NOMO-1 treated with DMSO at 0.1 percent for 48 hours (cell line): ENCODE data around the gene SCIN.
"Not testable (repeated sequence)": the region's sequence is repeated elsewhere in the genome, so short reads cannot be mapped to it uniquely, and the experiment has no call there.

Source experiments
- DNase-seq: peaks from one replicate; lab custom pipeline; 2025; ENCODE audit not compliant: unreplicated experiment; lab: John Stamatoyannopoulos, UW

Gene SCIN

DNA sequence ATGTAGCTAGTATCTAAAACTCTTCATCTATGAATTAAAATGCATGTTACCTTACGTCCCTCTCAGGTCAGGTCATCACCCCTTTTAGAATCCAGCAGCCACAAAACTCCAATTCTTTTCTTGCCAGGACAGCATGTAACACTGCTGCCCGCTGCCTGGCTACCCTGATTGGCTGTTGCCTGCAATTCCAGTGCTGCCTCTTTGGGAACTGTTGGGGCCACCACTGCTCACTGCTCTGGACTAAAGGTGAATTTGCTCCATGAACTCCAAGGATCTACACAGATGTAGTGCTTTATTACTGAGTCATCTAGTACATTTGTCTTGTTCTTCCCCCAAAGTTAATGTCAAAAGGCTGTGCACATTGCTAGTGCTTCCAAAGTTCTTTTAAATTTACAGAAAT, 40.4 kb downstream of the SCIN start:
- no peak for DNase-seq

DNA sequence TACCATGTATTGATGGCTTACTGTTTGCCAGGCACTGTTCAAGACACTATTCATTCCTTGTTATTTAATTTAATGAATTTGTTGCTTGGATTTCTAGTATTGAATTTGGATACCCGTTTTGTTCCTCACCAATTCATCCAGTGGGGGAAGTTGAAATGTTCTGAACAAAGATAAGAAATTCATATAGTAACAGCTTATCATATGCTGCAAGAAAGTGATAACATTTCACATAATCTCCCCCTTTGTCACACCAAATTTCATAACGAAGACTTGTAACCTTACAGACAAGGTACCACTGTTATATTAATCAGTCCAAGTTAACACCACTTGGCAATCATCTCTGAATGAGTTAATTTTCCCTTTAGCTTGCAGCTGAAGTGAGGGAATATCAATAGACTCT, 42.1 kb downstream of the SCIN start:
- DNase-seq = no peak

DNA sequence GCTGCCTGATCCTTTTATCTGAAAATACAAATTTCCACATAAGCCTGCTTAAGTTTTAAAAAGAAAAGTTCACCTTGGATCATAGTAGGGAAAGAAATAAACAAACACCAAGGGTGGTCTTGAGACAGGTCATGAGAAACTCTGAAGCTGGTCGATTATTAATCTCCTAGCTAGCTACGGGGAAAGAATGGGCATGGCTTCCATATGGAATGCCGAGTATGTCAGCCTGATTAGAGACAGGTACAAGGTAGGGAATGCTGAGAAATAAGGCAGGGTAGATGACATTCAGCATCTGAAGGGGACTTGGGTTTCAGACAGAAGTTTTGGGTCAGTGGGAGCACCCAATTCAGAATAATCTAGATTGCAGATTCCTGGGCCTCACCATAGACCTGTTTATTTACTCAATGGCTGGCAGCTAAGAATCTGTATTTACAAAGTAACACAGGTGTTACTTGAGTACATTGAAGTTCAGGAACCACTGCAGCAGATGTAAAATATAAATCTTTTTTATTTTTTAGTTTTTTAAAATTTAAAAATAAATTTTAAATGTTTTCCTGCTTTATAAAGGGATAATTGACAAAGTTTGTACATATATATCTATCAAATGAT, 49.0 kb downstream of the SCIN start:
- no peak for DNase-seq

DNA sequence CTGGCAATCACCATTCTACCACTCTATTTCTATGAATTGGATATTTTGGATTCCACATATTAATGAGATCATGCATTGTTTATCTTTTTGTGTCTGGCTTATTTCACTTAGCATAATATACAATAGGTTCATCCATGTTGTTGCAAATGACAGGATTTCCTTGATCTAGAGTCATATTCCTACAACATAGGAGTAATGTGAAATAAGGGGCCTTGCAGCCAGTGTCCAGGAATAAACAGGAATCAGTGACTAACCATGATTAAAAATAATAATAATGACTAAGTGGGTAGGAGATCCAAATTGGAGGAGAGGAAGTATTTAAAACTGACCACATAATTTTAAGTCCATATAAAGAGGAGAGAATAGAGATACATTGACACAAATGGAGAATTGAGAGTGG, 49.9 kb downstream of the SCIN start:
- DNase-seq = peak; percentile 23

DNA sequence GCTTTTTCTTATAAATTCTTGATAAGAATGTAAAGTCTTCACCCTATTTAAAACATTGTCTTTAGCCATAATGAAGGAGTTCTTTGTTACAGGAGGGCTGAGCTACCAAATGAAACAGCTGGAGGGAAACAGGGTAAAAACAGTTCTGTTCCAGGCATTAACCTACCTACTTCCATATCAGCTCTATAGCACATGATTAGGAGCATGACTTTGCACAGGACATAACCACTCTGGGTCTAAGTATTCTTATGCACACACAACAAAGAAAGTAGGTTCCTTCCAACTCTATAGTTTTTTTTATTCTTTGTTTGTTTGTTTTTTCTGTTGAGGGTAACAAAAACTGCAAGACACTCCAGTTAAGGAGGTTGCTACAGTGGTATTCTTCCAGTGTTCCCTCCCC, 52.7 kb downstream of the SCIN start:
- DNase-seq = no peak

DNA sequence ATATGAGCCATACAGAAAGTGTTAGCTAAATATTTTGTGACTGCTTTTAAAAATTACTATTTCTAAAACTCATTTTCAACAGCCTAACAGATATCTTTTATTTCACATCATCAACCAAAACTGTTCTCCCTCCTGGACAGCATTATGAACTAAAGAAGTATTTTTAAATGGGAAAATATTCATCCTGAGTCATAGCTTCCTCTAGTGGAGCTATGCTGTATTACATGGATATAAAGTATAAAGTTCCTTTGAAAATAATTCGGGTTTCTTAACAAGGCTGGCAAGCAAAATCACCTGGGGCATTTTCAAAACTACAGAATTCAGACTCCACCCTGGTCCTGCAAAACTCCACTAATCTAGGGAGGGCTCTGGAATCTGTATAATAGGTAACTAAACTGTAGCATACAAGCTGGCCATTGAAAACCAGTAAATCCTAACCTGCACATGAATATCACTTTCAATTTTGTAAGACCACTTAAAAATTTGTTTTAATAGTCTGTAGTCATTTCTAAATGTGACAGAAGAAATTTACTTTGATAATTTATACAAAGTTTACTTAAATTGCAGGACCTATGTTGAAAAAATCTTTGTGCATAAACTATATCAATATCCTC, 53.5 kb downstream of the SCIN start:
- peak; percentile 25 for DNase-seq

DNA sequence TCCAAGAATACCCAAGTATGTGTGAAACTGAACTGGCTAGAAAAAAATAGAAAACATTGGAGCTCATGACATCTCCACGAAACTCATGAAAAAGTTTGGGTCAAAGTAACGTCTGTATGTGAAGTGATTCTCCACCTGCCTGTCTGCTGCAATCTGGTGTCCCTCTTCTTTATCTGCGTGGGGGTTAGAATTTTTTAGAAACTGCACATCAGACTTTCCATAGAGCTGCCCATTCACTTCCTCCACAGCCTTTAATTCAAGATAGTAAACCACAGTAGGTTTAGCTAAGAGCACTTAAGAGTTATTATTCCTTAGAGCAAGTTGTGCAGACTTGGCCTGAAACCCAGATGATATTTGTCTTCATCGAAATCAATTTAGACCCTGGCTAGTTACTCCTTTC, 55.3 kb downstream of the SCIN start:
- DNase-seq = no peak

DNA sequence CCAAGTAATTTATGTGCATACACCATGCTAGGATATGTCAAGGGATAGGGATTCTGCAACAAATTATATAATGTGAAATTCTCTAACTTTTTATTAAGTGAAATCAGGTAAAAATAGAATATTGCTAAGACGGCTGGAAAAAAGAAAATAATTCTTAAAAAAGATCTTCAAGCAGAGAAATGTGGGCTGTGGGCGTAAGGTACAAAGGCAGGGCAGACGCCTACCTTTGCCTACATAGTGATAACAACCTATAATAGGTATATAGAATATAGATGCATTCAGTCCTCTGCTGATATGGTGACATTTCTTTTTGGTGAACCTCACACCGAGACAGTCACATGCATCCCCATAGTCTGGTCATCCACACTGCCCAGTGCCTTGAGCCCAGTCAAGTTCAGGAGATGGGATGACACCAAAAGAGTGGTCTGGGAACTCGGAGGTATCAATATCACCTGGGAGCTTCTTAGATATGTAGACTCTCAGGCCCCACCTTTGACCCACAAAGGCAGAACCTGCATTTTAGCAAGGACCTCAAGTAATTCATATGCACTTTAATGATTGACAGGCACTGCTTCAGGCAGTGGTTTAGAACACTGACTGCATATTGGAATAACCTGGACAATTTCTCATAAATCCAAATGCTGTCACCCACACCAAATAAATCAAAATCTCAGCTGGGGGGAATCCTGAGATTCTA, 59.4 kb downstream of the SCIN start:
- DNase-seq = no peak

DNA sequence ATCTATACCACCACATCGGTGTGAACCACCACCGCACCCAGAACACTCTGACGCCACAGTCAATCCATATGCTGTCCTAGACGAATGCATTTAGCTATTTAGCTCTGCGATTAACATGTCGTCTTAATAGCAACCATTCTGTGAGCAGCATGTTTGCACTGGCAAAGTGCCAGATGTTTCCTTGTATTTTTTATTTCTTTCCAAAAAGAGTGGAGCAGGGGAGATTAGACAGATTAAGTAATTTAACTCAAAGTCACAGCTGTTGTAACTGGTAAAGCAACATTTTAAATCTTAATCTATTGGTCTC, 59.9 kb downstream of the SCIN start:
- no peak for DNase-seq

DNA sequence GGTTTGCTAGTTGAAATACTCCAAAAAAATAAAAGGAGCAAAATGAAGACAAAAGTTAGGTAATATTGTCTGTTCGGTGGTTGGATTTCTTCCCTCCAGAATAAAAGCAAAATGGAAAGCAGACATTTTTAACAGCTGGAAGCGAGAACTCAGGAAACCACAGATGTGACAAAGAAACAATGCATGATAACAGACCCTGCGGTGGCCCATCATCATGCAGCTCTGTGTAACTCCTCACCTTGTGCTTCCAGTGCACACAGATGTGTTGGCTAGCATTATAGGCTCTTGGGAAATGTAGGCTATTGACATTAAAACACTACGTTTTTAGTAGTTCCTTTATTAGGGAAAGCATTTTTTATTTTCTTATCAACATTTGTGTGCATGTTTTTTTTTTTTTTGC, 63.1 kb downstream of the SCIN start:
- no peak for DNase-seq

DNA sequence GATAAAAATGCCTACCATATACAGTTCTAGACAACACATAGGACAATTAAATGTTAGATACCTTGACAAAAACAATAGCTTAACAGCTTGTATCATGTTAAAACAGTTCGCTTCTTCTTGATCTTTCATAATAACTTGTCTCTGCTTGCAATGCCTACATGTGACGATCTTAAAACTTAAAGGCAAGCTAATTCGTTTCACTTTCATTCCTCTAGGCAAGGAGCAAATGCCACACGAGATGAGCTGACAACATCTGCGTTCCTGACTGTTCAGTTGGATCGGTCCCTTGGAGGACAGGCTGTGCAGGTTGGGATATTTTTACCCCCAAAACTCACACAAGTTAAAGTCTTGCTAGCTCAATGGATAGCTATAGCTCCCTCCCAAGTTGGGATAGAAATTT, 65.3 kb downstream of the SCIN start:
- peak; percentile 72 for DNase-seq

DNA sequence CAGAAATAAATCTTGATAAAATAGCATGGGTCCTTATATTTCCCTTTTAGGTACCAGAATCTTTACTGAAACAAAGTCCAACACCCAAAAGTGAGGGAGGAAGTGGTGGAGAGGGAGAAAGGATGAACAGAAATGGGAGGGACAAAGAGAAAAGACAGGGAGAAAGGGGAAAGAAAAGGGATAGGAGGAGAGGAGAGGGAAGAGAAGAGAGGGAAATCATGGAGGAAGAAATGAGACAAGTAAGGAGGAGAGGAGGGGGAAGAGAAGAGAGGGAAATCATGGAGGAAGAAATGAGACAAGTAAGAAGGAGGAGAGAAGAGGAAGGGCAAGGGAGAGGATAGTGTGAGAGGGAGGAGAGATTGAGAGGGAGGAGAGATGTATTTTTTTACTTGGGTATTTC, 66.8 kb downstream of the SCIN start:
- DNase-seq = no peak

DNA sequence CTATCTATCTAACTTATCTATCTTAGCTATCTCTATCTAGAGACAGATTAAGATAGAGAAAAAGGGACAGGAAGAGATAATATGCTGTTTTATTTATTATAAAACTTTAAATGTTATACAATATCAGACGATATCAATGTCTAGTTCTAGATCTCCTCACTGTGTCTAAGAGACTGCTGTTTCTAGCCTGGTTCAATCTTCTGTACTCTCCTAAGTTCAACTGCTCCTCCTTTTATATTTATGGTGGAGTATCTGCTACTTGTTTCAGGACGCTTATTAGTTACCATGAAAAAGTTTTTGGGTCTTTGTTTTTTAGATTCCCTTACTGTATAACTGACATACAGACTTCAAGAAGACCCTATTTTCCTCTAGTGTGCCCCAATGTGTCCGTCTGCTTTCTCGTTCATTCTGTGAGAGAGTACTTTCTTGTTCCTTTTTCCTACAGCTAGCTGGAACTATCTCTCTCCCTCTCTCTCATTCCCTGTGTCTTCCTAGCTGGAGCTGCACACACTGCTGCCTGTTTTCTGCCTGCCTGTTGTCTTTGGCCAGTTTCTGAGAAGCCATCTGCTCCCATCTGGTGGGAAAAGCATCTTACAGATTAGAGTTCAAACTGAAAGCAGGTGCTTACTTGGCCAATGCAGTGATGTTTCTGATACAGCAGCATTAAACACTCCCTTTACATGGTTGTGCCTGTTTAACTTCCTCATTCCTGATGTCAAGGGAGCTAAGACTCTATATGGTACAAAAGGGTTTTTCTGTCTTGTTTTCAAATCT, 67.5 kb downstream of the SCIN start:
- DNase-seq = peak; percentile 70

DNA sequence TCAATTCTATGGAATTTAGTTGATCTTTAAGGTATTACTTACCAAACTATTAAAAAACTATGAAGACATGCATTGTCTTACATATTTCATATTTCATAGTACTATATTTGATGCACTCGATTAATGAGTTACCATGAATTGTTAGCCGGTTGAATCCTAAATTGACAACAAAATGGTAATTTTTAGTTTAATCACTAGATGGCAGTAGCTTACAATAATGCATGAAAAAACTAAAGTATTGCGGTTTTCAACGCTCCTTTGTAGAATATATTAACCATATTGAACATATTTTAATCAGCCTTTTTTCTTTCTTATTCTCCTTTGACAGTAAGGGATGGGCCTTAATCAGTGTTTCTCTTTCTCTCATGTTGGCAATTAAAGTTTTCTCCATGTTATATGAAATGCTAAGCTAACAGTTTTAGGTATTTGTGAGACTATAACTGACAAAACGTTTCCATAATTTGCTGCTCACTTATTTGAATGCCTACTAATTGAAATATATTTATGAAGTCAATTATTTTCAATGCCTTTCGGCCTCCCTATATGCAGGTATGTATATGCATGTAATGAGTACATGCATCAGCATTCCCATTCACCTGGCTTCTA, 68.4 kb downstream of the SCIN start:
- peak; percentile 60 for DNase-seq

DNA sequence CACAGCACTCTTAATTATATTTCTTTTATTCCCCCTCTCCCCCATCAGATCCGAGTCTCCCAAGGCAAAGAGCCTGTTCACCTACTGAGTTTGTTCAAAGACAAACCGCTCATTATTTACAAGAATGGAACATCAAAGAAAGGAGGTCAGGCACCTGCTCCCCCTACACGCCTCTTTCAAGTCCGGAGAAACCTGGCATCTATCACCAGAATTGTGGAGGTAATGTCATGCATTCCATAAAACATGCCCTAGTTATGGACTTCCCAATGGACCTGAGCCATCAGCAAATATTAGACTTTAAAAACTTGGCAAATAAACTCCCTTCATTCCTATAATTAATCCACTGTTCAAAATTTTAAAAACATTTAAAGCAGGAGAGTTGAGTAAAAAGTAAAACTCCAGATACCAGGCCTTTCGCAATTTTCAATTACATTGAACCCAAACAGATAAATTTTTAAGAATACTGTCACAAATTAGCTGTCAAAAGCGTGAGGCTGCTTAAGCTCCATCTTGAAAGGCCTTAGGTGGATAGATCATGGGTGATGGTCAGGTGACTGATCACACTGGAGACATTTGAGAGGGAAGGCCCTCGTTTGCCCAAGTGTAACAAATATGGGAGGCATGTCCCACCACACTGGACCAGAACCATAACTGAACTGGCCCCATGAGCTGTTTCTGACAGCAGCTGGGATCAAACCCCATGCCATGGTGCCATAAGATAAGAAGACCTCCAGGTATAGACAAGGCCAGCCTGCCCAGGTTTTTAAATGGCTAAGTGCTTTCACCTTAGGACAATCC, 70.0 kb downstream of the SCIN start:
- no peak for DNase-seq

DNA sequence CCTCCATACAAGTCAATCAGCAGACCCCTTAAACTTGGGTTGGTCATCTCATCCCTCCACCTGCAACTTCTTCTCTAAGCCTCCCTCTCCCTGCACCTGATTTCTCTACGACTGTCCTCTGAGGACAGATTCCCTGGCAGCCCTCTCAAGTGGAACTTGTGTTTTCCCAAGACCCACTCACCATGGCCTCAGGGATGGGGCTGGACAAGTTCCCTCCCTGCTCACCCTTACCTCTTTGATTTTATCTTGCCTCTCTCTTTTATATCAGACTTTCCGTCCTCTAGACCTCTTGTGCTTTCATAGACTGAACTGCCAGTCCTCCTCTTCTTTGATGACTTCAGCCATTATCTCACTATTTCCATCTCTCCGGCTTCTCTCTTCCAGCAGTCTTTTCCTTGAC, 70.7 kb downstream of the SCIN start:
- no peak for DNase-seq

DNA sequence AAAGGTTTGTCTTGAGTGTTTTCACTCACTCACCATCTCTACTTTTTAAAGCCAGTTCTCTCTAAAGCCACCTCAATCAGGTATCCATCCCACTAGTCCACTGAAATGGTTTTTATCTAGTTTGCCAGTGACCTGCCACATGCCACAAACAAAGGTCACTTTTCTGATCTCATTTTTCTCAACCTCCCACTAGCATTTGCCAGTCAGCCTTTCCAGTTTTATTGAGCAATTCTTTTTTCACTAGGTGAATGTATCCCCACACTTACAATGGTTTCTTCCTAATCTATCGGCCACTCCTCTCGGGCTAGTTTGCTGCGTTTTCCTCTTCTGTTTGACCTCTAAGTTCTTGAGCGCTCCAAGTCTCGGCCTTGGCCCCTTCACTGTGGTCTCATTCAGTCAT, 72.0 kb downstream of the SCIN start:
- no peak for DNase-seq

DNA sequence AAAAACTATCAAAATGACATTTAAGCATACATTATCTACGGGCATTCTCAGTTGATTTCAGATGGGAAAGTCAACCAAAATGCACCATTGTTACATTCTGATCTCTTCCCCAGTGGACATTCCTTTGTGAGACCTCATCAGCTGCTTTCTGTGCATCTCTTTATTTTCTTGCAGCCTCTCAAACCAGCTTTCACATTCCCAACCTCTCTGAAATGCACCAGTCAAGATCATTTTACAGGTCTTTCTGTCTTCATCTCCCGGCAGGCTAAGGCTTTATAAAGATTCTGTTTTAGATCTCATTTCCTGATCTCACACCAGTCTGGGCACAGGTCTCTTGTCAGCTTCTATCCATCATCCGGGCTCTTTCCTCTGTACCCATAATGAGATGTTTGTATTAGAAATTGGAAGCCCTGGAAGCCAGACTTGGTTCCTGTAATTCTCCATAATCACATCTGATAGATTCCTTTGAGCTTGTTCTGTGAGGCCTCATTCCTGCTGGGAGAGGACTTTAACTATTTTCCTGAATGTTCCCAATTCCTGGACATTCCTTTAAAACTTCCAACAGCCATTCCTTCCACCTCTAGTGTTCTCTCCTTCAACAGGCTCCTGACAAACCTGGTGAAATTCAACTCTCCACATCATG, 72.6 kb downstream of the SCIN start:
- DNase-seq = no peak

DNA sequence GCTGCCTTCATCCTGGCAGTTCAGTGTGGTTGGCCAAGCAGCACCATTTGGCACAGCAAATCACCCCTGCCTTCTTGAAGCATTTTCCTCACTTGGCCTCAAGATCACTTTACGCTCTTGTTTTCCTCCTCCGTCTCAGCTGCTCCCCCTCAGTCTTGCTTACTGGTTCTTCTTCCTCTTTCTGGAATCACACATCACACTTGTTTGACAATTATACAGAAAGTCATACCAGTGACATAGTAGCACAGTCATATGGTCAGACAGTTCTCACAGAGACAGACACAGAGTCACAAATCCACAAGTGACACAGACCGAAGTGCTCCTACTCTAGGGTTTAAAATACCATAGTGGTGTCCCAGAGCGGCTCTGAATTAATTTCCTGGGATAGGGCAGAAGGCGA, 73.1 kb downstream of the SCIN start:
- peak; percentile 57 for DNase-seq

DNA sequence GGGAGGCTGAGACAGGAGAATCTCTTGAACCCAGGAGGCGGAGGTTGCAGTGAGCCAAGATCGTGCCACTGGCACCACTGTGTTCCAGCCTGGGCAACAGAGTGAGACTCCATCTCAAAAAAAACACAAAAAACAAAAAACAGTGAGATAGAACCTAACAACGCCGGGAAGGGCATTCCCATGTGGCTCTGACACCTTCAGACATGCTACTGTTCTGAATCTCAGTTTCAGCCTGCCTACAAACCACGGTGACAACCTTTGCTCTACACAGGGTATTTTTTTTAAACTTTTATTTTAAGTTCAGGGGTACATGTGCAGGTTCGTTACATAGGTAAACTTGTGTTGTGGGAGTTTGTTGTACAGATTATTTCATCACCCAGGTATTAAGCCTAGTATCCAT, 74.7 kb downstream of the SCIN start:
- not testable (repeated sequence) for DNase-seq
